ENCODE data around the gene ALKBH3. TPM values are rescaled to one million over a fixed set of nuclear protein-coding genes. Genes with fewer than 3 reads are reported as not detected.

ALKBH3 gene
- total and polyA plus RNA-seq, 4 experiments from 2014 or later = 34.1 to 49.8 (median 38.0) TPM

DNA sequence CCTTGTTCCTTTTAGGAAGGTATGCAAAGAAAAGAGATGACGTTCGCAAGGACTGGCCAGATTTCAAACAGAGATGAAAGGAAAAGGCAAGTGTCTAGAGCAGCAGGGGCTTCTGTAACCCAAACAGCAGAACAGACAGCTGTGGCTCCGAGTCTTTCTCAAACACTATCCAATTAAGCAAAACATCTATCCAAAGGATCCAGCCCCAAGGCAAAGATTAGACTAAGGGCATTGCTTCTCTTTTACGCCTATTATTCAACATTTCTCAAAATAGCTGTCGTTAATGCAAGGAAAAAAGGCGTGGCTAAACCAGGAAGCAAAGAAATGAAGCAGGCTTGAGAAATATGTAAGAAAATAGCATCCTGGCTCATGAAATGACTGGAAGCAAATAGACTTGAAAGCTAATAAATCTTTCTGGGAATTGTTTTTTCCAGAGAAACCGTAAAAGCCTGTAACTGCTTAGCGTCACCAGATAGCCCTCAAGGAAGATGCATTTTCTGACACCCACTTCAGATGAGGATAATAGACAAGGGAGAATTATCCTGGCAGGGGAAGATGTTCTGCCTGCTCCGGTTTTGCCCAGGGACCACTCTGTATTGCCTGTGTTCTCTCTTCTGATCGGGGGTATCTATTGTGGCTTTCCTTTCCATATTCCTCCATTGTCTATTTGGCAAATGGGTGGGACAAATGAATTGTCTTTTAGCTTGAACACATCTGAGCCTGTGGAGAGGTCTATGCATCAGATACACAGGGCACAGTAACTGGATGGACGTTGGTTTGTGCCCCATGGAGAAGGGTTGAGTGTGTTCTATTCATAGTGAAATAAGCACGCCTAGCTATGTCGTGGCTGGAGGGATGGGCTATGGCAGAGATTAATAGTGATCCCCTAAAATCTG lies 82.0 kb downstream of the ALKBH3 start:
- Mint-ChIP-seq H3K36me3 (no peaks in the 10 kb centered on the region), H3K9me3 (peaks cover 0 to 7% (median 3%) of the 10 kb centered on the region in 8 donors), H3K27me3 (peaks cover 11 to 14% of the 10 kb centered on the region in 2 donors), H3K4me1 (no peaks in the 10 kb centered on the region), H3K27ac (no peak overlapping the region), H3K4me3 (no peak overlapping the region)
- ChIA-PET CTCF (ENCODE audit: partially characterized antibody) (no interaction called here), POLR2A (ENCODE audit: partially characterized antibody) (no interaction called here)
- no peaks in the 10 kb centered on the region for H3K27me3 ChIP-seq (ENCODE audit: insufficient read depth, low read length)
- no peak overlapping the region for H3K27ac ChIP-seq (ENCODE audit: low read depth, low read length)
- H3K4me1 ChIP-seq (ENCODE audit: insufficient read depth, low read length) = no peaks in the 10 kb centered on the region
- intact Hi-C loops (cut with micrococcal nuclease) = no loop called here
- H3K9me3 ChIP-seq (ENCODE audit: control insufficient read depth in 1 of 2, low read length in 2 of 2) = no peaks in the 10 kb centered on the region
- no peak overlapping the region for H3K4me3 ChIP-seq (ENCODE audit: low read length in 2 of 2)
- no peaks in the 10 kb centered on the region for H3K36me3 ChIP-seq (ENCODE audit: insufficient read depth, low read length)
- no peak for DNase-seq

DNA sequence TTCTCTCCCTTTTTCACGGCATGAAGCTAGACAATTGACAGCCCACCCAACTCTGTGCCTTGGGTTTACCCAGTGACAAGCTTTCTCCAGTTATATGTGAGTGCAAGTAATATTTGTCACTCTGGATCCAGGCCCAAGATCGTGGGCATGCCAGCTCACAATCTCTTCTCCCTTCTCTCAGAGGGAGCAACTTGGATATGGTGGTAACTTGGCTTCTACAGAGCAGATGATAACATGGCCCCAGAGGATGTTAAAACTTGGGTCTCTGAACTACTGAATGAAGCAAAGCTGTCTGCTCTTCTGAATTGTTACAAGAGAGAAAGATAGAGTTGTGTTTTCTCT lies 82.6 kb downstream of the ALKBH3 start:
- no peaks in the 10 kb centered on the region for H3K9me3 ChIP-seq (ENCODE audit: control insufficient read depth in 1 of 2, low read length in 2 of 2)
- Mint-ChIP-seq H3K27ac (no peak overlapping the region), H3K9me3 (peaks cover 0 to 7% (median 2%) of the 10 kb centered on the region in 8 donors), H3K4me3 (no peak overlapping the region), H3K4me1 (no peaks in the 10 kb centered on the region), H3K36me3 (no peaks in the 10 kb centered on the region), H3K27me3 (peaks cover 11 to 19% of the 10 kb centered on the region in 2 donors)
- no peak overlapping the region for H3K4me3 ChIP-seq (ENCODE audit: low read length in 2 of 2)
- intact Hi-C loops (cut with micrococcal nuclease) = no loop called here
- no peak for DNase-seq
- ChIA-PET CTCF (ENCODE audit: partially characterized antibody) (no interaction called here), POLR2A (ENCODE audit: partially characterized antibody) (no interaction called here)
- H3K36me3 ChIP-seq (ENCODE audit: insufficient read depth, low read length) = no peaks in the 10 kb centered on the region
- no peaks in the 10 kb centered on the region for H3K4me1 ChIP-seq (ENCODE audit: insufficient read depth, low read length)
- no peak overlapping the region for H3K27ac ChIP-seq (ENCODE audit: low read depth, low read length)
- no peaks in the 10 kb centered on the region for H3K27me3 ChIP-seq (ENCODE audit: insufficient read depth, low read length)

DNA sequence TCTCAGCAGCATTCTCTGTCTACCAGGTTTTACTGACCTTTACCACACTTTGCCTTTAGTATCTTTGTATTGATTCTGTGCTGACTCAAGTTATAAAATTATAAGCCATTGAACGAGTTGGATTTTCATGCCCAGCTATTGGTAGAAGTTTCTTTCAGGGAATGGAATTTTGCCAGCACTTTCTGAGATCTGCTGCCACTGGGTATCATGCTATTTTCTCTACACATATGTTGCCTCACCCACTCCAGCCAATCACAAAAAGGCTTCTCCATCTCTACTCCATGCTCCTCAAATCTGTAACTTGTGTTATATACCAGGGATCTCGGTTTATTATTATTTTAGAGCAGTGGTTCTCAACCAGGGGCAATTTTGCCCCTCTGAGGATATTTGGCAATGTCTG lies 87.0 kb downstream of the ALKBH3 start:
- Histone ChIP-seq H3K36me3 (ENCODE audit: insufficient read depth, low read length) (no peaks in the 10 kb centered on the region), H3K4me3 (ENCODE audit: low read length in 2 of 2) (no peak overlapping the region), H3K9me3 (ENCODE audit: control insufficient read depth in 1 of 2, low read length in 2 of 2) (no peaks in the 10 kb centered on the region), H3K4me1 (ENCODE audit: insufficient read depth, low read length) (no peaks in the 10 kb centered on the region), H3K27me3 (ENCODE audit: insufficient read depth, low read length) (no peaks in the 10 kb centered on the region), H3K27ac (ENCODE audit: low read depth, low read length) (no peak overlapping the region)
- CTCF ChIA-PET (ENCODE audit: partially characterized antibody) = no interaction called here
- H3K4me1 Mint-ChIP-seq = no peaks in the 10 kb centered on the region
- no peak overlapping the region for H3K27ac Mint-ChIP-seq
- H3K9me3 Mint-ChIP-seq = peaks cover 0 to 8% (median 2%) of the 10 kb centered on the region in 8 donors
- no peak overlapping the region for H3K4me3 Mint-ChIP-seq
- DNase-seq = no peak
- H3K27me3 Mint-ChIP-seq = peaks cover 18 to 21% of the 10 kb centered on the region in 2 donors
- POLR2A ChIA-PET (ENCODE audit: partially characterized antibody) = no interaction called here
- intact Hi-C loops (cut with micrococcal nuclease) = no loop called here
- H3K36me3 Mint-ChIP-seq = no peaks in the 10 kb centered on the region

DNA sequence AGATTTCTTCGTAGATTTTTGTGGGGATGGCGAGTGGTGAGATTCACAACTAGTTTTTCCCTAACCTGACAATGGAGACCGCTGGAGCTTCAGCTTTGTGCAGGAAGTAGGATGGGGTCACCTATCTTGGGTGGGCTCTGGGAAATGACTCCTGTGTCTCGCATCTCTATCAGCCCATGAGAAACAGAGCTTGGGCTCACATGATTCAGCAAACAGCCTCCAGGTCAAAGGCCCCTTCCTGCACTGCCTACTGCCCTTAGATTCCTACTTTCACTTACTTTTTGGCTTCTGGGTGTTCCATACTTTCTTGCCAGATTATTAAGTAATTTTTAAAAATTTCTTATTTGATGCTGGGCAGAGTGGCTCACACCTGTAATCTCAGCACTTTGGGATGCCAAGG lies 88.1 kb downstream of the ALKBH3 start:
- Histone ChIP-seq H3K27me3 (ENCODE audit: insufficient read depth, low read length) (no peaks in the 10 kb centered on the region), H3K4me1 (ENCODE audit: insufficient read depth, low read length) (no peaks in the 10 kb centered on the region), H3K27ac (ENCODE audit: low read depth, low read length) (no peak overlapping the region), H3K36me3 (ENCODE audit: insufficient read depth, low read length) (no peaks in the 10 kb centered on the region), H3K4me3 (ENCODE audit: low read length in 2 of 2) (no peak overlapping the region), H3K9me3 (ENCODE audit: control insufficient read depth in 1 of 2, low read length in 2 of 2) (no peaks in the 10 kb centered on the region)
- no peaks in the 10 kb centered on the region for H3K4me1 Mint-ChIP-seq
- intact Hi-C loops (cut with micrococcal nuclease) = no loop called here
- DNase-seq = no peak
- no peak overlapping the region for H3K4me3 Mint-ChIP-seq
- CTCF ChIA-PET (ENCODE audit: partially characterized antibody) = no interaction called here
- H3K9me3 Mint-ChIP-seq = peaks cover 0 to 9% (median 3%) of the 10 kb centered on the region in 8 donors
- POLR2A ChIA-PET (ENCODE audit: partially characterized antibody) = no interaction called here
- peaks cover 17 to 18% of the 10 kb centered on the region in 2 donors for H3K27me3 Mint-ChIP-seq
- H3K36me3 Mint-ChIP-seq = no peaks in the 10 kb centered on the region
- no peak overlapping the region for H3K27ac Mint-ChIP-seq

DNA sequence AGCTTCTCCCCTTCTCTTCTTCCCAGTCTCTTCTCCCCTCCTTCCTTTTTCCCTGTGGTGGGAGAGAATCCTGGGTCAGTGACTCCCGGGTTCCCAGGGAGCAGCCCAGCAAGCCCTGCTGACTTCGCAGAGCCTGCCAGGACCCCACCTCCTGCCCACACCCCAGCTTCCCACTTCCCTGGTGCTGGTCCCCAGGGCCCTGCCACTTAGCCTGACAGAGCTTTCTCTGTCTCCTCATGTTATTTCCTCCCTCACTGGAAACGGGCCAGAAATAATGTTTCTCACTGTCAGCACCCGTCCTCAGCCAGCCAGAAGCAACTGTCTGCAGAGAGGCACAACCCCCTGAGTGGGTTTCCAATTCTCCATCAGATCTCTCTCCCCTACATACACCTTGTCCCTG lies 88.9 kb downstream of the ALKBH3 start:
- POLR2A ChIA-PET (ENCODE audit: partially characterized antibody) = no interaction called here
- Mint-ChIP-seq H3K27me3 (peaks cover 16 to 18% of the 10 kb centered on the region in 2 donors), H3K9me3 (peaks cover 0 to 15% (median 7%) of the 10 kb centered on the region in 8 donors), H3K36me3 (no peaks in the 10 kb centered on the region), H3K4me1 (no peaks in the 10 kb centered on the region), H3K27ac (no peak overlapping the region), H3K4me3 (no peak overlapping the region)
- H3K4me1 ChIP-seq (ENCODE audit: insufficient read depth, low read length) = no peaks in the 10 kb centered on the region
- H3K9me3 ChIP-seq (ENCODE audit: control insufficient read depth in 1 of 2, low read length in 2 of 2) = no peaks in the 10 kb centered on the region
- no peak for DNase-seq
- intact Hi-C loops (cut with micrococcal nuclease) = no loop called here
- H3K27ac ChIP-seq (ENCODE audit: low read depth, low read length) = no peak overlapping the region
- H3K4me3 ChIP-seq (ENCODE audit: low read length in 2 of 2) = no peak overlapping the region
- CTCF ChIA-PET (ENCODE audit: partially characterized antibody) = no interaction called here
- no peaks in the 10 kb centered on the region for H3K27me3 ChIP-seq (ENCODE audit: insufficient read depth, low read length)
- H3K36me3 ChIP-seq (ENCODE audit: insufficient read depth, low read length) = no peaks in the 10 kb centered on the region

Other genes starting within 250 kb of the ALKBH3 start
- gene HSD17B12, start 200.1 kb upstream of the ALKBH3 start, total RNA-seq = 10 to 100 TPM; 14.0 to 17.9 TPM
- 10 to 100 TPM; 19.8 to 39.0 TPM for gene HSD17B12, start 200.1 kb upstream of the ALKBH3 start, polyA plus RNA-seq
- gene C11orf96, start 61.8 kb downstream of the ALKBH3 start, total RNA-seq = under 1 TPM in 1 of 2 experiments, not detected in 1; 0.19 TPM
- gene C11orf96, start 61.8 kb downstream of the ALKBH3 start, polyA plus RNA-seq = not detected
- not detected for gene ACCSL, start 167.2 kb downstream of the ALKBH3 start, total RNA-seq
- gene ACCSL, start 167.2 kb downstream of the ALKBH3 start, polyA plus RNA-seq = not detected
- gene ACCS, start 185.4 kb downstream of the ALKBH3 start, total RNA-seq = 10 to 100 TPM; 74.9 to 78.9 TPM
- gene ACCS, start 185.4 kb downstream of the ALKBH3 start, polyA plus RNA-seq = 1 to 10 TPM; 1.6 to 5.3 TPM
- 10 to 100 TPM; 28.2 to 30.3 TPM for gene EXT2, start 214.8 kb downstream of the ALKBH3 start, total RNA-seq
- gene EXT2, start 214.8 kb downstream of the ALKBH3 start, polyA plus RNA-seq = 10 to 100 TPM; 41.0 to 48.5 TPM